H9 (cell line): Measurements from ENCODE around the gene UBE3B. TPM values are rescaled to one million over a fixed set of nuclear protein-coding genes. Genes with fewer than 3 reads are reported as not detected.
A peak's percentile ranks its signal among the peaks of the same experiment; 100 is the strongest.

Experiments used
- DNase-seq: peaks from one replicate; pipeline ENCODE4 v3.0.0-alpha.2; 2017
- H2AFZ ChIP-seq: one replicate; pipeline ENCODE4 v1.6.1; 2013; ENCODE audit warnings: mild to moderate bottlenecking, low read length, control low read depth, moderate library complexity
- H2AK5ac ChIP-seq: 2 replicates; pipeline ENCODE4 v1.6.1; 2013; ENCODE audit warnings: low read length, control low read depth, mixed read lengths; ENCODE audit not compliant: insufficient read length
- H2BK120ac ChIP-seq: one replicate; pipeline ENCODE4 v1.6.1; 2013; ENCODE audit warnings: low read depth, mild to moderate bottlenecking, low read length, control low read depth, inconsistent platforms; ENCODE audit not compliant: poor library complexity, severe bottlenecking
- H2BK12ac ChIP-seq: 2 replicates; pipeline ENCODE4 v1.6.1; 2013; ENCODE audit warnings: low read length, control low read depth, mixed read lengths, low read depth; ENCODE audit not compliant: insufficient read length
- H2BK15ac ChIP-seq: 2 replicates; pipeline ENCODE4 v1.6.1; 2013; ENCODE audit warnings: low read depth, low read length, control low read depth
- H2BK20ac ChIP-seq: one replicate; pipeline ENCODE4 v1.6.1; 2013; ENCODE audit warnings: low read depth, mild to moderate bottlenecking, low read length, control low read depth, inconsistent platforms; ENCODE audit not compliant: poor library complexity, severe bottlenecking
- H2BK5ac ChIP-seq: 2 replicates; pipeline ENCODE4 v1.6.1; 2013; ENCODE audit warnings: low read length, control low read depth, mixed read lengths; ENCODE audit not compliant: insufficient read length
- H3K14ac ChIP-seq: 2 replicates; pipeline ENCODE4 v1.6.1; 2013; ENCODE audit warnings: low read length, control low read depth; ENCODE audit not compliant: insufficient read depth
- H3K18ac ChIP-seq: 2 replicates; pipeline ENCODE4 v1.6.1; 2013; ENCODE audit warnings: low read depth, mild to moderate bottlenecking, mixed read lengths, low read length, control low read depth; ENCODE audit not compliant: insufficient read length
- H3K23ac ChIP-seq: 2 replicates; pipeline ENCODE4 v1.6.1; 2013; ENCODE audit warnings: low read length, control low read depth, mixed read lengths, low read depth; ENCODE audit not compliant: insufficient read length
- H3K23me2 ChIP-seq: 2 replicates; pipeline ENCODE4 v1.6.1; 2013; ENCODE audit warnings: low read depth, mild to moderate bottlenecking, mixed read lengths, low read length, control low read depth; ENCODE audit not compliant: insufficient read length, poor library complexity, severe bottlenecking
- H3K27ac ChIP-seq: 2 replicates; pipeline ENCODE4 v1.5.1; 2013; ENCODE audit warnings: low read length, control low read depth, mixed read lengths, low read depth; ENCODE audit not compliant: insufficient read length
- H3K27me3 ChIP-seq: 2 replicates; pipeline ENCODE4 v1.6.1; 2013; ENCODE audit warnings: low read length, control low read depth, inconsistent platforms; ENCODE audit not compliant: insufficient read depth
- H3K4ac ChIP-seq: 2 replicates; pipeline ENCODE4 v1.6.1; 2013; ENCODE audit warnings: low read depth, mild to moderate bottlenecking, control low read depth, inconsistent platforms, low read length, moderate library complexity
- H3K4me1 ChIP-seq: 2 replicates; pipeline ENCODE4 v1.6.1; 2013; ENCODE audit warnings: low read length, control low read depth, inconsistent platforms; ENCODE audit not compliant: insufficient read depth
- H3K4me2 ChIP-seq: 2 replicates; pipeline ENCODE4 v1.6.1; 2013; ENCODE audit warnings: low read length, control low read depth, mixed read lengths; ENCODE audit not compliant: insufficient read length, insufficient read depth
- H3K56ac ChIP-seq: 2 replicates; pipeline ENCODE4 v1.6.1; 2013; ENCODE audit warnings: low read depth, mild to moderate bottlenecking, mixed read lengths, low read length, control low read depth; ENCODE audit not compliant: insufficient read length
- H3K79me1 ChIP-seq: 2 replicates; pipeline ENCODE4 v1.6.1; 2013; ENCODE audit warnings: low read depth, mild to moderate bottlenecking, moderate library complexity, low read length, control low read depth, inconsistent platforms; ENCODE audit not compliant: insufficient read depth, poor library complexity, severe bottlenecking
- H3K79me2 ChIP-seq: 2 replicates; pipeline ENCODE4 v1.6.1; 2013; ENCODE audit warnings: low read length, control low read depth, inconsistent platforms; ENCODE audit not compliant: insufficient read depth
- H3K9ac ChIP-seq: 2 replicates; pipeline ENCODE4 v1.6.1; 2013; ENCODE audit warnings: low read length, control low read depth, mixed read lengths; ENCODE audit not compliant: insufficient read length; ENCODE audit errors: extremely low read depth
- H3K9me3 ChIP-seq: one replicate; pipeline ENCODE4 v1.6.1; 2013; ENCODE audit warnings: low read depth, low read length, inconsistent platforms; ENCODE audit not compliant: control insufficient read depth
- H3T11ph ChIP-seq: one replicate; pipeline ENCODE4 v1.6.1; 2013; ENCODE audit warnings: mild to moderate bottlenecking, low read length, control low read depth, inconsistent platforms
- H4K20me1 ChIP-seq: one replicate; pipeline ENCODE4 v1.6.1; 2013; ENCODE audit not compliant: control insufficient read depth, insufficient read length, insufficient read depth
- H4K5ac ChIP-seq: 2 replicates; pipeline ENCODE4 v1.6.1; 2013; ENCODE audit warnings: low read depth, mild to moderate bottlenecking, mixed read lengths, low read length, control low read depth; ENCODE audit not compliant: insufficient read length
- H4K8ac ChIP-seq: replicated peaks from 2 replicates; pipeline ENCODE4 v1.6.1; 2013; ENCODE audit warnings: low read length, control low read depth, mixed read lengths, low read depth; ENCODE audit not compliant: insufficient read length
- H4K91ac ChIP-seq: 2 replicates; pipeline ENCODE4 v1.6.1; 2013; ENCODE audit warnings: low read depth, mild to moderate bottlenecking, moderate library complexity, mixed read lengths, low read length, control low read depth; ENCODE audit not compliant: insufficient read length
- H3K27ac Mint-ChIP-seq, 3 experiments: 2 replicates in 2 of 3; 3 replicates in 1 of 3; pipeline ENCODE4 v1.8.0; 2020 to 2021; ENCODE audit warnings: mixed read lengths in 3 of 3, mild to moderate bottlenecking in 1 of 3, moderate library complexity in 1 of 3
- H3K27me3 Mint-ChIP-seq: 2 replicates; pipeline ENCODE4 v1.8.0; 2021; ENCODE audit warnings: low read depth, mild to moderate bottlenecking, moderate library complexity, mixed read lengths
- H3K36me3 Mint-ChIP-seq, 3 experiments: 2 replicates in 2 of 3; 3 replicates in 1 of 3; pipeline ENCODE4 v1.8.0; 2020 to 2021; ENCODE audit warnings: low read depth in 3 of 3, mixed read lengths in 3 of 3; ENCODE audit not compliant: insufficient read depth in 1 of 3
- H3K4me1 Mint-ChIP-seq, 2 experiments: 2 replicates each; pipeline ENCODE4 v1.8.0; 2020; ENCODE audit warnings: mixed read lengths in 2 of 2
- H3K4me3 Mint-ChIP-seq, 2 experiments: 2 replicates in 1 of 2; 3 replicates in 1 of 2; pipeline ENCODE4 v1.8.0; 2020 to 2021; ENCODE audit warnings: mild to moderate bottlenecking in 2 of 2, mixed read lengths in 2 of 2, moderate library complexity in 1 of 2
- H3K9me3 Mint-ChIP-seq, 2 experiments: 2 replicates in 1 of 2; 3 replicates in 1 of 2; pipeline ENCODE4 v1.8.0; 2020; ENCODE audit warnings: mild to moderate bottlenecking in 2 of 2, mixed read lengths in 2 of 2, moderate library complexity in 1 of 2
- CTCF ChIP-seq: fragments of 200-600 bp; sonication (generic); conservative IDR thresholded peaks from 3 replicates; pipeline ENCODE4 v1.8.0; 2021; ENCODE audit warnings: antibody characterized with exemption, mild to moderate bottlenecking
- WGBS: extraction: QIAGEN DNeasy Blood & Tissue Kit; methylation state at CpG from one replicate; pipeline ENCODE4 v1.1.7; 2013; ENCODE audit warnings: missing lambda C conversion rate, low lambda C conversion rate, mixed read lengths; ENCODE audit not compliant: insufficient read length; ENCODE audit errors: extremely low coverage; 5-methylcytosine and 5-hydroxymethylcytosine counted together
- total RNA-seq: library from RNA; stranded (reverse); gene quantifications from 2 replicates; pipeline ENCODE4 v1.2.1, GENCODE V29; 2021

UBE3B gene
- total RNA-seq, 1 experiment from 2014 or later, result 24.2 TPM

GRCh38 chr12:109523071-109523470, 45.6 kb downstream of the UBE3B start:
- Histone ChIP-seq H4K8ac (no peak overlapping the region), H3K27me3 (no peaks in the 10 kb centered on the region), H3K14ac (no peak overlapping the region; the same call in 1 of the 2 replicates), H2BK12ac (no peak overlapping the region), H3K27ac (no peak overlapping the region), H2AK5ac (no peak overlapping the region), H4K20me1 (no peaks in the 10 kb centered on the region), H3K4me1 (no peaks in the 10 kb centered on the region), H3K23me2 (no peaks in the 10 kb centered on the region), H2BK20ac (no peak overlapping the region), H3K79me2 (no peaks in the 10 kb centered on the region), H3K18ac (no peak overlapping the region), H2BK5ac (no peak overlapping the region), H4K5ac (no peak overlapping the region), H2AFZ (no peak overlapping the region), H3K4me2 (no peak overlapping the region), H3K9me3 (no peaks in the 10 kb centered on the region), H3K23ac (no peak overlapping the region), H4K91ac (no peak overlapping the region), H2BK120ac (no peak overlapping the region), H3K56ac (no peak overlapping the region), H3T11ph (no peak overlapping the region), H3K9ac (no peak overlapping the region), H3K4ac (no peak overlapping the region), H2BK15ac (no peak overlapping the region), H3K79me1 (no peaks in the 10 kb centered on the region)
- H3K27me3 Mint-ChIP-seq, result no peaks in the 10 kb centered on the region
- DNase-seq, result no peak
- peaks cover 17 to 43% of the 10 kb centered on the region in 2 experiments for H3K4me1 Mint-ChIP-seq
- WGBS, result no CpG with 5 or more reads among the region's 10 CpGs
- H3K9me3 Mint-ChIP-seq, result no peaks in the 10 kb centered on the region
- TF ChIP-seq CTCF, result no peak
- peaks cover 7 to 48% (median 41%) of the 10 kb centered on the region in 3 experiments for H3K36me3 Mint-ChIP-seq
- H3K27ac Mint-ChIP-seq, result peak overlapping the region in 2 of 3 experiments; percentile 75 to 94; a peak in 5 of 7 replicates
- H3K4me3 Mint-ChIP-seq, result no peak overlapping the region
